Cerebellar nuclear complex (tissue), 1 donor: ENCODE measurements around the gene TGM6.
"Not testable (repeated sequence)": the region's sequence is repeated elsewhere in the genome, so short reads cannot be mapped to it uniquely, and the experiment has no call there.

ENCODE experiments used
- DNase-seq, 2 experiments: peaks; one replicate each; lab custom pipeline; 2025; lab: John Stamatoyannopoulos, UW

The TGM6 gene

GRCh38 chr20:2398449-2398848 lies 17.7 kb downstream of the TGM6 start:
- DNase-seq: no peak

- DNase-seq: no peak
Observed at GRCh38 chr20:2399390-2399789, 18.7 kb downstream of the TGM6 start.

- DNase-seq: no peak
Observed at GRCh38 chr20:2400290-2400689, 19.6 kb downstream of the TGM6 start.

GRCh38 chr20:2401527-2401926 lies 20.8 kb downstream of the TGM6 start:
- DNase-seq: no peak

GRCh38 chr20:2402271-2402980 lies 21.7 kb downstream of the TGM6 start:
- DNase-seq: no peak

- DNase-seq: no peak
Observed at GRCh38 chr20:2403291-2404052, 22.8 kb downstream of the TGM6 start.

GRCh38 chr20:2405693-2406065 lies 25.0 kb downstream of the TGM6 start:
- DNase-seq: no peak

- DNase-seq: not testable (repeated sequence)
Observed at GRCh38 chr20:2407355-2407754, 26.7 kb downstream of the TGM6 start.

- DNase-seq: no peak
Observed at GRCh38 chr20:2408111-2408510, 27.4 kb downstream of the TGM6 start.

GRCh38 chr20:2416541-2417212 lies 36.0 kb downstream of the TGM6 start:
- no peak for DNase-seq

- DNase-seq: no peak
Observed at GRCh38 chr20:2417213-2417541, 36.5 kb downstream of the TGM6 start.

GRCh38 chr20:2418388-2418787 lies 37.7 kb downstream of the TGM6 start:
- DNase-seq: no peak

GRCh38 chr20:2420510-2420909 lies 39.8 kb downstream of the TGM6 start:
- no peak for DNase-seq

GRCh38 chr20:2421247-2421646 lies 40.5 kb downstream of the TGM6 start:
- DNase-seq: no peak

- DNase-seq: no peak
Observed at GRCh38 chr20:2429051-2429450, 48.4 kb downstream of the TGM6 start.

GRCh38 chr20:2430538-2430937 lies 49.8 kb downstream of the TGM6 start:
- no peak for DNase-seq

GRCh38 chr20:2431185-2431584 lies 50.5 kb downstream of the TGM6 start:
- no peak for DNase-seq

GRCh38 chr20:2446845-2447244 lies 66.1 kb downstream of the TGM6 start:
- no peak for DNase-seq

GRCh38 chr20:2449386-2449785 lies 68.7 kb downstream of the TGM6 start:
- no peak for DNase-seq

GRCh38 chr20:2451422-2451821 lies 70.7 kb downstream of the TGM6 start:
- DNase-seq: no peak

- no peak for DNase-seq
Observed at GRCh38 chr20:2451939-2452732, 71.4 kb downstream of the TGM6 start.

- no peak for DNase-seq
Observed at GRCh38 chr20:2453792-2454191, 73.1 kb downstream of the TGM6 start.
